A673 (cell line): ENCODE measurements around the gene SH3RF3. TPM values are rescaled to one million over a fixed set of nuclear protein-coding genes. Genes with fewer than 3 reads are reported as not detected.

Source experiments
- BruUV-seq: library from RNA; stranded (reverse); fragments of 400-500 nt; replicated peaks from 2 replicates; lab custom pipeline; 2021; lab: Mats Ljungman, UMichigan
- CTCF ChIA-PET: fragments of 300-600 bp; sonication (Branson Sonifier 250); formaldehyde crosslinking; loops from one replicate; lab custom pipeline; 2022; ENCODE audit warnings: antibody characterized with exemption; lab: Charles Lee
- POLR2A ChIA-PET: fragments of 300-600 bp; sonication (Branson Sonifier 250); formaldehyde crosslinking; loops from one replicate; lab custom pipeline; 2022; ENCODE audit warnings: antibody characterized with exemption; ENCODE audit not compliant: low non-redundant PET; lab: Charles Lee
- DNase-seq: peaks from one replicate; pipeline ENCODE4 v3.0.0-alpha.2; 2015; ENCODE audit warnings: low spot score
- H3K27ac ChIP-seq: fragments of 200-600 bp; sonication (generic); 2 replicates; pipeline ENCODE4 v1.5.1; 2016; ENCODE audit warnings: mixed run types, low read depth, mild to moderate bottlenecking, mixed read lengths, antibody characterized with exemption, low read length; ENCODE audit not compliant: poor library complexity, severe bottlenecking
- H3K27me3 ChIP-seq: fragments of 200-600 bp; sonication (generic); replicated peaks from 2 replicates; pipeline ENCODE4 v1.6.1; 2017; ENCODE audit warnings: mixed run types, low read depth, mild to moderate bottlenecking, mixed read lengths, antibody characterized with exemption, low read length; ENCODE audit not compliant: insufficient read depth, poor library complexity
- H3K36me3 ChIP-seq: fragments of 200-600 bp; sonication (generic); 2 replicates; pipeline ENCODE4 v1.6.1; 2016; ENCODE audit warnings: mixed run types, mild to moderate bottlenecking, mixed read lengths, antibody characterized with exemption, low read length; ENCODE audit not compliant: insufficient read depth, poor library complexity, severe bottlenecking
- H3K4me1 ChIP-seq: fragments of 200-600 bp; sonication (generic); 2 replicates; pipeline ENCODE4 v1.6.1; 2017; ENCODE audit warnings: mixed run types, mild to moderate bottlenecking, mixed read lengths, antibody characterized with exemption, low read length; ENCODE audit not compliant: insufficient read depth, poor library complexity, severe bottlenecking
- H3K4me3 ChIP-seq: fragments of 200-600 bp; sonication (generic); 2 replicates; pipeline ENCODE4 v1.5.1; 2016; ENCODE audit warnings: low read depth, mixed run types, mild to moderate bottlenecking, mixed read lengths, low read length; ENCODE audit not compliant: poor library complexity, severe bottlenecking
- H3K9me3 ChIP-seq: fragments of 200-600 bp; sonication (generic); 2 replicates; pipeline ENCODE4 v1.6.1; 2016; ENCODE audit warnings: mixed run types, low read depth, mild to moderate bottlenecking, mixed read lengths, antibody characterized with exemption, low read length; ENCODE audit not compliant: poor library complexity, severe bottlenecking
- EZH2 ChIP-seq: fragments of 200-600 bp; sonication (generic); IDR thresholded peaks from 2 replicates; pipeline ENCODE4 v1.6.1; 2017; ENCODE audit warnings: borderline replicate concordance, low read depth, mild to moderate bottlenecking, mixed read lengths, antibody characterized with exemption, low read length; ENCODE audit not compliant: poor library complexity, severe bottlenecking
- intact Hi-C: fragments of 100-400 bp; cut with micrococcal nuclease; formaldehyde crosslinking; loops from one replicate; pipeline ENCODE4 v1.10.0; 2022; ENCODE audit not compliant: unreplicated experiment
- total RNA-seq: library from RNA; stranded (reverse); gene quantifications from 2 replicates; pipeline ENCODE4 v1.2.3, GENCODE V29; 2021
- TF ChIP-seq, protein P1 (sequence below): fragments of 300-800, 200-600 bp; sonication (generic); conservative IDR thresholded peaks from 2 replicates; pipeline ENCODE4 v1.5.1; 2017; ENCODE audit warnings: low read depth, mild to moderate bottlenecking, antibody characterized with exemption, low read length, moderate library complexity, mixed read lengths

Gene SH3RF3
- total RNA-seq, 1 experiment from 2014 or later: 0.15 TPM

DNA sequence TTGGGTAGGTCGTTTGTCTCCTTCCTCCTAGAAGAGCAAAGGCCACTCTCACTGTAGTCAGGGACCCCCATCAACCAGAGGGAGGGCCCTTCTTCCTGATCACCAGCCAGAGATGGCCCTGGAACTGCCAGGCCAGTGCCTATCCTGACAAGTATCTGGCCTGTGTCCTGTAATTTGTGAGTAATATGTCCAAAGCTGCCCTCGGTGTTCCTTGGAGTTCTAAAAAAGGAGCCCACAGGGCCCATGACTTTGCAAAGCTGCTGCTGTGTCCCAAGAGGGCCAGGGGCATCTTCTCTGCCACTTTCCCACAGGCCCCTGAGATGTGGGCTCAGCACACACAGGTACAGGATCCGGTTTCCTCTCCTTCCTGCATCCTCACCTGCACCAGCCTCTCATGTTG, 272.4 kb downstream of the SH3RF3 start:
- TF ChIP-seq EZH2: no peak
- TF ChIP-seq, protein P1, sequence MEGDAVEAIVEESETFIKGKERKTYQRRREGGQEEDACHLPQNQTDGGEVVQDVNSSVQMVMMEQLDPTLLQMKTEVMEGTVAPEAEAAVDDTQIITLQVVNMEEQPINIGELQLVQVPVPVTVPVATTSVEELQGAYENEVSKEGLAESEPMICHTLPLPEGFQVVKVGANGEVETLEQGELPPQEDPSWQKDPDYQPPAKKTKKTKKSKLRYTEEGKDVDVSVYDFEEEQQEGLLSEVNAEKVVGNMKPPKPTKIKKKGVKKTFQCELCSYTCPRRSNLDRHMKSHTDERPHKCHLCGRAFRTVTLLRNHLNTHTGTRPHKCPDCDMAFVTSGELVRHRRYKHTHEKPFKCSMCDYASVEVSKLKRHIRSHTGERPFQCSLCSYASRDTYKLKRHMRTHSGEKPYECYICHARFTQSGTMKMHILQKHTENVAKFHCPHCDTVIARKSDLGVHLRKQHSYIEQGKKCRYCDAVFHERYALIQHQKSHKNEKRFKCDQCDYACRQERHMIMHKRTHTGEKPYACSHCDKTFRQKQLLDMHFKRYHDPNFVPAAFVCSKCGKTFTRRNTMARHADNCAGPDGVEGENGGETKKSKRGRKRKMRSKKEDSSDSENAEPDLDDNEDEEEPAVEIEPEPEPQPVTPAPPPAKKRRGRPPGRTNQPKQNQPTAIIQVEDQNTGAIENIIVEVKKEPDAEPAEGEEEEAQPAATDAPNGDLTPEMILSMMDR: no peak
- no peaks in the 10 kb centered on the region for H3K36me3 ChIP-seq
- BruUV-seq: no TSS peak
- intact Hi-C loops: no loop called here
- no peaks in the 10 kb centered on the region for H3K4me1 ChIP-seq
- H3K9me3 ChIP-seq: no peaks in the 10 kb centered on the region
- H3K27me3 ChIP-seq: no peaks in the 10 kb centered on the region
- ChIA-PET CTCF (interaction anchor here (0.6 kb wide), 1 partner anchor 15 kb away, joined by 3 read pairs; no protein-coding TSS in a partner anchor), POLR2A (no interaction called here)
- DNase-seq: no peak
- no peak overlapping the region for H3K27ac ChIP-seq
- H3K4me3 ChIP-seq: no peak overlapping the region

GRCh38 chr2:109402180-109402579, 273.2 kb downstream of the SH3RF3 start:
- no peaks in the 10 kb centered on the region for H3K36me3 ChIP-seq
- CTCF ChIA-PET: no interaction called here
- BruUV-seq: no TSS peak
- no peak for TF ChIP-seq EZH2
- TF ChIP-seq, protein P1: no peak
- no peak for DNase-seq
- no peak overlapping the region for H3K27ac ChIP-seq
- POLR2A ChIA-PET: no interaction called here
- intact Hi-C loops: no loop called here
- no peaks in the 10 kb centered on the region for H3K9me3 ChIP-seq
- H3K27me3 ChIP-seq: no peaks in the 10 kb centered on the region
- H3K4me3 ChIP-seq: no peak overlapping the region
- H3K4me1 ChIP-seq: no peaks in the 10 kb centered on the region

GRCh38 chr2:109402980-109403840, 274.2 kb downstream of the SH3RF3 start:
- no peaks in the 10 kb centered on the region for H3K9me3 ChIP-seq
- H3K4me3 ChIP-seq: no peak overlapping the region
- no peak for TF ChIP-seq EZH2
- BruUV-seq: no TSS peak
- ChIA-PET POLR2A (no interaction called here), CTCF (no interaction called here)
- no peaks in the 10 kb centered on the region for H3K27me3 ChIP-seq
- no peaks in the 10 kb centered on the region for H3K36me3 ChIP-seq
- no peaks in the 10 kb centered on the region for H3K4me1 ChIP-seq
- no peak for DNase-seq
- no peak overlapping the region for H3K27ac ChIP-seq
- intact Hi-C loops: no loop called here

GRCh38 chr2:109403841-109404201, 274.8 kb downstream of the SH3RF3 start:
- Histone ChIP-seq H3K27ac (no peak overlapping the region), H3K36me3 (no peaks in the 10 kb centered on the region), H3K9me3 (no peaks in the 10 kb centered on the region), H3K4me3 (no peak overlapping the region), H3K27me3 (no peaks in the 10 kb centered on the region), H3K4me1 (no peaks in the 10 kb centered on the region)
- CTCF ChIA-PET: no interaction called here
- no TSS peak for BruUV-seq
- TF ChIP-seq, protein P1: no peak
- no peak for TF ChIP-seq EZH2
- no peak for DNase-seq
- intact Hi-C loops: no loop called here
- POLR2A ChIA-PET: no interaction called here
